Measurements from ENCODE around the gene C19orf38.

C19orf38 gene

DNA sequence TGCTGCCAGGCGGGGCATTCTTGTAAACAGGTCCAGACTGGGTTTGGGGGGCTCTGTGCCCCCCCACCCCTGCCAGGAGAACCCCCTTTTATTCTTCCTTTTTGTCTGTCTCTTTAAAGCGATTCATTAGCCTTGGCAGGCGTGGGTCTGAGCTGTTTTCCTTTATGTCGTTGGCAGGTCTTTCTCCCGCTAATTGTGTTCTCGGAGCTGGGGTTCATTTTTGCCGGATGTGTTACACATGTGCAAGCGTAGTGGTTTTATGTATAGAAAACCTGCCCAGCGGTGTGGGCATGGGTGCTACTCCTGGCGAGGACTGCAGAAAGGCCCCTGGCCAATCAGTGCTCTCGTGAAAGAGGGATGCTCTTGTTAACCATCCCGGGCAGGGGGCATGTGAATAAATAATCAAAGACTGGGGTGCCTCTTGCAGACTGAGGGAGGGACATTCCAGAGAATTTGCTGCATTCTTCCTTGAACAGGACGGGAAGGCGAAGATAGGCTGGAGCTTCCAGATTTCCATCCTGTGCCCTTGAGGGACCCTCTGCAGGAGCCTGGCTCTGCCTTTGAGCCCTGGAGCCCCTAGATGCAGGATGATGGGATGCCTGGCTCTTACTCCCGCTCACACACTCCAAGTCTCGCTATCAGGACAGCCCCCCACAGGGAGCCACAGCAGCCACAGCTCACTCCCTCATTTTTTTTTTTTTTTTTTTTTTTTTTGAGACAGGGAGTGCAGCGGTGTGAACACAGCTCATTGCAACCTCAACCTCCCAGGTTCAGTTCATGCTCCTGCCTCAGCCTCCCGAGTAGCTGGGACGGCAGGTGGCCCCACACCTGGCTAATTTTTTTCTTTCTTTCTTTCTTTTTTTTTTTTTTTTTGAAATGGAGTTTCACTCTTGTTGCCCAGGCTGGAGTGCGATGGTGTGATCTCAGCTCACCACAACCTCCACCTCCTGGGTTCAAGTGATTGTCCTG, 37.3 kb downstream of the C19orf38 start:
- no peak for DNase-seq (ENCODE audit: low spot score)
- in situ Hi-C loops (cut with MboI; ENCODE audit: low sequenced_read_pairs, unreplicated experiment), result no loop called here
- TF ChIP-seq, protein P1, sequence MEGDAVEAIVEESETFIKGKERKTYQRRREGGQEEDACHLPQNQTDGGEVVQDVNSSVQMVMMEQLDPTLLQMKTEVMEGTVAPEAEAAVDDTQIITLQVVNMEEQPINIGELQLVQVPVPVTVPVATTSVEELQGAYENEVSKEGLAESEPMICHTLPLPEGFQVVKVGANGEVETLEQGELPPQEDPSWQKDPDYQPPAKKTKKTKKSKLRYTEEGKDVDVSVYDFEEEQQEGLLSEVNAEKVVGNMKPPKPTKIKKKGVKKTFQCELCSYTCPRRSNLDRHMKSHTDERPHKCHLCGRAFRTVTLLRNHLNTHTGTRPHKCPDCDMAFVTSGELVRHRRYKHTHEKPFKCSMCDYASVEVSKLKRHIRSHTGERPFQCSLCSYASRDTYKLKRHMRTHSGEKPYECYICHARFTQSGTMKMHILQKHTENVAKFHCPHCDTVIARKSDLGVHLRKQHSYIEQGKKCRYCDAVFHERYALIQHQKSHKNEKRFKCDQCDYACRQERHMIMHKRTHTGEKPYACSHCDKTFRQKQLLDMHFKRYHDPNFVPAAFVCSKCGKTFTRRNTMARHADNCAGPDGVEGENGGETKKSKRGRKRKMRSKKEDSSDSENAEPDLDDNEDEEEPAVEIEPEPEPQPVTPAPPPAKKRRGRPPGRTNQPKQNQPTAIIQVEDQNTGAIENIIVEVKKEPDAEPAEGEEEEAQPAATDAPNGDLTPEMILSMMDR (IDR thresholded peaks at IDR 0.05; ENCODE audit: borderline replicate concordance, control extremely low read depth, extremely low read depth, insufficient read depth, missing control alignments), result no peak

DNA sequence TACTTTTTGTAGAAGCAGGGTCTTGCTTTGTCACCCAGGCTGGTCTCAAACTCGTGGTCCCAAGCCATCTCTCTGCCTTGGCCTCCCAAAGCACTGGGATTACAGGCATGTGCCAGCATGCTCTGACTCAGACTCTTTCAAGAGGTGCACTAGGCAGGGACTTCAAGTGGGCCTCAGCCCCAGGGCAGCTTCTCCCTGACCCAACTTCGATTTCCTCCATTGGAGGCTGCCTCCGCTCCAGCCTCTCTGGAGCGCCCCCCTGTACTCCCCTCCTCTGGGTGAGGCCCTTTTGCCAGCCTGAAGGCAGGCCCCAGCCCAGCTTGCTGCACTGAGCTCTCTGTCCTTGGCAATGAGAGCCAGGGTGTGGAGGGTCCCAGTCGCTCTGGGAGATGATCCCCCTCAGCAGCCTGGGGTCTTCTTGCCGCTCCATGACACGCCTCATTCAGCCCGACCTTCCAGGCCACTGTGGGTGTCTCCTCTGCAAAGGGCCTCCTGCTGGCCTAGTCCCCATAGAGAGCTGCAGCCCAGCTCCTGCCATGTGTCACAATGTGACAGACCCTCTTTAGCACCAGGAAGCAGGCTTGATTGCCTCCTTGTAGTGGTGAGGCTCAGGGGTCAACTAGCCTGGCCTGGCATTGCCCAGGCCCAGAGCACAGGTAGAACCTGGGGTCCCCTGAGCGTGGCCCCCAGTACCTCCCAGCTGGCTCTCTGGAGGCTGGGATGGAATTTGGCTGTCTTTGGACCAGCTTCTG, 39.6 kb downstream of the C19orf38 start:
- TF ChIP-seq, protein P1 (IDR thresholded peaks at IDR 0.05; ENCODE audit: borderline replicate concordance, control extremely low read depth, extremely low read depth, insufficient read depth, missing control alignments), result no peak
- in situ Hi-C loops (cut with MboI; ENCODE audit: low sequenced_read_pairs, unreplicated experiment), result no loop called here
- DNase-seq (ENCODE audit: low spot score), result no peak

DNA sequence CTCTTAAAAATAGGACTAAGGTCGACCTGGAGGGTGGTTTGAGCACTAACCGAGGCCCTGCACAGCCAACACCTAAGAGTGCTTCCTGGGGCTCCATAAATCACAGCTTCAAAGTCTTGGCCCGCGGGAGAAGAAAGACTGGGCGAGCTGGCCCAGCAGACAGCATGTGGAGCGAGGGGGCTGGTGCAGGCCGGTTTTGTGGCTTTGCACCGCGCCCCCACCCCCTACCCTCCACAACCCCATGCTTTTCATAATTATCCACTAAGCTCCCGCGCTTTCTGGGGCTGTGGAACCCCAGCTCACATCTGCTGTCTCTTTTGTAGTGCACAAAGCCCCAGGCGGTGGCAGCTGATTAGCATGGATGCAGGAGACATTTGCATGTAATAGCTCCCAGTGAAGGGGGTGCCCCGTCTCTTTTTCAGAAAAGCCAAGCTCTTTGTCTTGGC, 40.2 kb downstream of the C19orf38 start:
- in situ Hi-C loops (cut with MboI; ENCODE audit: low sequenced_read_pairs, unreplicated experiment), result no loop called here
- peak; percentile 76 for DNase-seq (ENCODE audit: low spot score)
- TF ChIP-seq, protein P1 (IDR thresholded peaks at IDR 0.05; ENCODE audit: borderline replicate concordance, control extremely low read depth, extremely low read depth, insufficient read depth, missing control alignments), result no peak

DNA sequence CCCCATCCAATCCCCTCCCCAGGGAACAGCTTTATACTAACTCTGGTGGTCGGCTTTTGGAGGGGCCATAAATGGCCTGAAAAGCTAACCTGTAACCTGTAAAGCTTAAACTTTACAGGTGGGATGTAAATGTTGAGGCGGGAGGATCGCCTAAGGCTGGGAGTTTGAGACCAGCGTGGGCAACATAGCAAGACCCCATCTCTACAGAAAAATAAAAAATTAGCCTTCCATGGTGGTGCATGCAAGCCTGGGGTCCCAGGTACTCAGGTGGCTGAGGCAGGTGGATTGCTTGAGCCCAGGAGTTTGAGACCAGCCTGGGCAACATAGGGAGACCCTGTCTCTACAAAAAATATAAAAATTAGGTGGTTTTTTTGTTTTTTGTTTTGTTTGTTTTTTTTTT, 41.7 kb downstream of the C19orf38 start:
- in situ Hi-C loops (cut with MboI; ENCODE audit: low sequenced_read_pairs, unreplicated experiment), result no loop called here
- no peak for DNase-seq (ENCODE audit: low spot score)
- TF ChIP-seq, protein P1 (IDR thresholded peaks at IDR 0.05; ENCODE audit: borderline replicate concordance, control extremely low read depth, extremely low read depth, insufficient read depth, missing control alignments), result no peak

GRCh38 chr19:10891405-10892086, 43.3 kb downstream of the C19orf38 start:
- TF ChIP-seq, protein P1 (IDR thresholded peaks at IDR 0.05; ENCODE audit: borderline replicate concordance, control extremely low read depth, extremely low read depth, insufficient read depth, missing control alignments), result no peak
- in situ Hi-C loops (cut with MboI; ENCODE audit: low sequenced_read_pairs, unreplicated experiment), result no loop called here
- DNase-seq (ENCODE audit: low spot score), result no peak

GRCh38 chr19:10892256-10892655, 44.0 kb downstream of the C19orf38 start:
- DNase-seq (ENCODE audit: low spot score), result no peak
- TF ChIP-seq, protein P1 (IDR thresholded peaks at IDR 0.05; ENCODE audit: borderline replicate concordance, control extremely low read depth, extremely low read depth, insufficient read depth, missing control alignments), result no peak
- in situ Hi-C loops (cut with MboI; ENCODE audit: low sequenced_read_pairs, unreplicated experiment), result no loop called here
